ENCODE results near the gene MYLK4. TPM values are rescaled to one million over a fixed set of nuclear protein-coding genes. Genes with fewer than 3 reads are reported as not detected.

The MYLK4 gene
- total RNA-seq, 1 donor from 2014 or later = 0.65 TPM

- no peak overlapping the region for H3K4me3 Mint-ChIP-seq
- DNase-seq (ENCODE audit: extremely low spot score, unreplicated experiment) = no peak
- no peak for TF ChIP-seq CTCF (conservative IDR thresholded peaks at IDR 0.05)
- H3K4me1 Mint-ChIP-seq (ENCODE audit: unreplicated experiment) = peaks cover 8% of the 10 kb centered on the region
- H3K27me3 Mint-ChIP-seq = no peaks in the 10 kb centered on the region
- H3K9me3 Mint-ChIP-seq = peaks cover 4% of the 10 kb centered on the region
- peaks cover 12% of the 10 kb centered on the region for H3K36me3 Mint-ChIP-seq
- H3K27ac Mint-ChIP-seq = peak overlapping the region; percentile 13
These were observed 40.8 kb upstream of the MYLK4 start for GRCh38 chr6:2791450-2791974.

- no peak for DNase-seq (ENCODE audit: extremely low spot score, unreplicated experiment)
- peak; percentile 85 for TF ChIP-seq CTCF (conservative IDR thresholded peaks at IDR 0.05)
- H3K4me3 Mint-ChIP-seq = no peak overlapping the region
- H3K27ac Mint-ChIP-seq = peak overlapping the region; percentile 13
- H3K27me3 Mint-ChIP-seq = no peaks in the 10 kb centered on the region
- peaks cover 4% of the 10 kb centered on the region for H3K9me3 Mint-ChIP-seq
- H3K4me1 Mint-ChIP-seq (ENCODE audit: unreplicated experiment) = peaks cover 7% of the 10 kb centered on the region
- H3K36me3 Mint-ChIP-seq = peaks cover 18% of the 10 kb centered on the region
These were observed 40.1 kb upstream of the MYLK4 start for GRCh38 chr6:2790588-2791449.

GRCh38 chr6:2786269-2786668 lies 35.5 kb upstream of the MYLK4 start:
- Mint-ChIP-seq H3K4me3 (no peak overlapping the region), H3K27me3 (no peaks in the 10 kb centered on the region), H3K9me3 (no peaks in the 10 kb centered on the region), H3K4me1 (ENCODE audit: unreplicated experiment) (peaks cover 5% of the 10 kb centered on the region), H3K36me3 (peaks cover 27% of the 10 kb centered on the region), H3K27ac (no peak overlapping the region)
- no peak for DNase-seq (ENCODE audit: extremely low spot score, unreplicated experiment)
- no peak for TF ChIP-seq CTCF (conservative IDR thresholded peaks at IDR 0.05)

GRCh38 chr6:2784930-2785329 lies 34.2 kb upstream of the MYLK4 start:
- H3K4me1 Mint-ChIP-seq (ENCODE audit: unreplicated experiment) = peaks cover 4% of the 10 kb centered on the region
- no peak for DNase-seq (ENCODE audit: extremely low spot score, unreplicated experiment)
- TF ChIP-seq CTCF (conservative IDR thresholded peaks at IDR 0.05) = no peak
- H3K27me3 Mint-ChIP-seq = no peaks in the 10 kb centered on the region
- no peaks in the 10 kb centered on the region for H3K9me3 Mint-ChIP-seq
- no peak overlapping the region for H3K27ac Mint-ChIP-seq
- no peak overlapping the region for H3K4me3 Mint-ChIP-seq
- H3K36me3 Mint-ChIP-seq = peaks cover 37% of the 10 kb centered on the region

GRCh38 chr6:2784061-2784460 lies 33.3 kb upstream of the MYLK4 start:
- DNase-seq (ENCODE audit: extremely low spot score, unreplicated experiment) = no peak
- Mint-ChIP-seq H3K36me3 (peaks cover 46% of the 10 kb centered on the region), H3K4me3 (no peak overlapping the region), H3K27me3 (no peaks in the 10 kb centered on the region), H3K4me1 (ENCODE audit: unreplicated experiment) (peaks cover 4% of the 10 kb centered on the region), H3K27ac (peak overlapping the region; percentile 55), H3K9me3 (no peaks in the 10 kb centered on the region)
- no peak for TF ChIP-seq CTCF (conservative IDR thresholded peaks at IDR 0.05)

Measured in type B pancreatic cell (in vitro differentiated cells).